HepG2 (cell line): ENCODE results near the gene FBXO7. TPM values are rescaled to one million over a fixed set of nuclear protein-coding genes. Genes with fewer than 3 reads are reported as not detected.

Experiments
- ATAC-seq: fragments of 200-7000 bp; cut with Tn5 transposase; 3 replicates; pipeline ENCODE4 v1.9.1; 2020; ENCODE audit warnings: mild to moderate bottlenecking, moderate library complexity
- BruUV-seq: library from RNA; stranded (reverse); fragments of 400-500 nt; replicated peaks from 2 replicates; lab custom pipeline; 2021; lab: Mats Ljungman, UMichigan
- CTCF ChIA-PET: fragments of 300-600 bp; formaldehyde crosslinking; extraction: SDS; loops from one replicate; lab custom pipeline; 2021; ENCODE audit warnings: low total read pairs, inconsistent platforms, low intra/inter-chr PET ratio; lab: Yijun Ruan, JAX
- POLR2A ChIA-PET: fragments of 350-600 bp; sonication (Branson Sonifier 250); formaldehyde crosslinking; loops from one replicate; lab custom pipeline; 2020; ENCODE audit warnings: antibody characterized with exemption, inconsistent platforms; lab: Yijun Ruan, JAX
- DNase-seq: peaks from one replicate; pipeline ENCODE4 v3.0.0-alpha.2; 2015; ENCODE audit warnings: low spot score
- FAIRE-seq: peaks from 3 replicates; lab custom pipeline; 2011; peaks lifted over from hg19 to GRCh38; lab: Jason Lieb, UNC
- H2AFZ ChIP-seq: one replicate; pipeline ENCODE4 v1.6.1; 2011; ENCODE audit warnings: low read length, inconsistent platforms
- H3K27ac ChIP-seq: fragments of 300-600 bp; 3 replicates; pipeline ENCODE4 v1.8.0; 2011; ENCODE audit warnings: mixed run types, mild to moderate bottlenecking, mixed read lengths, low read length, inconsistent platforms; ENCODE audit not compliant: insufficient read depth; ENCODE audit errors: extremely low read length
- H3K27me3 ChIP-seq, 2 experiments: fragments of 200-600 bp in 1 of 2; 2 replicates in 1 of 2; 3 replicates in 1 of 2; pipeline versions ENCODE4 v1.6.0 to v1.8.0; 2011; ENCODE audit warnings: low read length in 2 of 2, mild to moderate bottlenecking in 2 of 2, moderate library complexity in 2 of 2, inconsistent platforms in 1 of 2; ENCODE audit not compliant: insufficient read depth in 2 of 2, control insufficient read depth in 1 of 2
- H3K36me3 ChIP-seq, 2 experiments: fragments of 200-600 bp in 1 of 2; replicated peaks in 1 of 2; 2 replicates in 1 of 2; 3 replicates in 1 of 2; pipeline versions ENCODE4 v1.5.1 to v1.8.0; 2011; ENCODE audit warnings: low read length in 2 of 2, inconsistent platforms in 1 of 2; ENCODE audit not compliant: insufficient read depth in 2 of 2, control insufficient read depth in 1 of 2
- H3K4me1 ChIP-seq: 2 replicates; pipeline ENCODE4 v1.5.1; 2012; ENCODE audit warnings: low read length, inconsistent platforms; ENCODE audit not compliant: insufficient read depth
- H3K4me2 ChIP-seq: 2 replicates; pipeline ENCODE4 v1.6.0; 2011; ENCODE audit warnings: low read depth, low read length, inconsistent platforms
- H3K4me3 ChIP-seq, 3 experiments: fragments of 200-600 bp in 1 of 3; sonication (generic), shearing (Covaris generic) in 1 of 3; replicated peaks in 1 of 3; 2 replicates each; pipeline ENCODE4 v1.5.1; 2011 to 2016; ENCODE audit warnings: low read length in 3 of 3, inconsistent platforms in 2 of 3, low read depth in 2 of 3, mild to moderate bottlenecking in 2 of 3, control low read depth in 1 of 3, mixed read lengths in 1 of 3; ENCODE audit not compliant: insufficient read depth in 1 of 3
- H3K79me2 ChIP-seq: one replicate; pipeline ENCODE4 v1.6.1; 2011; ENCODE audit warnings: low read length, inconsistent platforms; ENCODE audit not compliant: insufficient read depth
- H3K9ac ChIP-seq: 2 replicates; pipeline ENCODE4 v1.6.0; 2011; ENCODE audit warnings: mild to moderate bottlenecking, low read depth, low read length, inconsistent platforms; ENCODE audit not compliant: insufficient read depth
- H3K9me3 ChIP-seq: 2 replicates; pipeline ENCODE4 v1.5.1; 2012; ENCODE audit warnings: mild to moderate bottlenecking, low read length
- H4K20me1 ChIP-seq: 2 replicates; pipeline ENCODE4 v1.6.0; 2011; ENCODE audit warnings: inconsistent platforms, mild to moderate bottlenecking, low read length, moderate library complexity; ENCODE audit not compliant: insufficient read depth
- PITX1 ChIP-seq: sonication (generic); formaldehyde crosslinking; IDR thresholded peaks from 2 replicates; pipeline ENCODE4 v1.5.1; 2020; ENCODE audit warnings: mild to moderate bottlenecking, missing genetic modification reagents
- SNAPC2 ChIP-seq: sonication (generic); formaldehyde crosslinking; IDR thresholded peaks from 2 replicates; pipeline ENCODE4 v1.8.1; 2022; ENCODE audit warnings: mild to moderate bottlenecking, missing genetic modification reagents
- ZBTB40 ChIP-seq, 2 experiments: fragments of 450-650 bp in 1 of 2; sonication (generic) in 1 of 2; formaldehyde crosslinking in 1 of 2; IDR thresholded peaks; 2 replicates each; pipeline versions ENCODE4 v1.6.1 to v1.8.0; 2016 to 2022; ENCODE audit warnings: antibody characterized with exemption in 1 of 2, mild to moderate bottlenecking in 1 of 2, missing genetic modification reagents in 1 of 2
- ZNF292 ChIP-seq: sonication (generic); formaldehyde crosslinking; IDR thresholded peaks from 2 replicates; pipeline ENCODE4 v1.8.1; 2022; ENCODE audit warnings: mild to moderate bottlenecking, low read depth, missing genetic modification reagents, borderline replicate concordance
- ZNF720 ChIP-seq: sonication (generic); formaldehyde crosslinking; IDR thresholded peaks from 2 replicates; pipeline ENCODE4 v1.4.0; 2020; ENCODE audit warnings: missing genetic modification reagents
- WGBS: methylation state at CpG from one replicate; pipeline ENCODE4 v1.1.6; 2017; ENCODE audit warnings: low lambda C conversion rate; 5-methylcytosine and 5-hydroxymethylcytosine counted together
- in situ Hi-C: cut with HindIII; loops from 2 replicates; pipeline ENCODE4 v1.10.0; 2017; ENCODE audit warnings: low pct_unique_long_range_greater_than_20kb; ENCODE audit not compliant: extremely low pct_ligation_motif_present
- intact Hi-C: fragments of 100-400 bp; cut with micrococcal nuclease; formaldehyde crosslinking; loops from one replicate; pipeline ENCODE4 v1.10.0; 2022; ENCODE audit not compliant: unreplicated experiment
- polyA plus RNA-seq, 8 experiments: library from polyadenylated mRNA; depleted of rRNA in 3 of 8; stranded (reverse) in 7 of 8; unstranded in 1 of 8; fragments of >200 nt; fragmentation: Illumina TruSeq in 4 of 8; extraction: Trizol in 4 of 8; gene quantifications; 2 replicates each; pipeline versions ENCODE4 v1.2.1 to v1.2.3, GENCODE V29; 2011 to 2016; ENCODE audit warnings: low read depth in 4 of 8, missing spikeins in 1 of 8, mixed read lengths in 1 of 8; ENCODE audit not compliant: insufficient read depth in 1 of 8
- total RNA-seq, 5 experiments: library from RNA; depleted of rRNA; stranded (reverse); fragments of >200 nt; fragmentation: Illumina TruSeq; extraction: Trizol; gene quantifications; 2 replicates each; pipeline ENCODE4 v1.2.3, GENCODE V29; 2016; ENCODE audit warnings: low read depth in 1 of 5
- TF ChIP-seq, protein P1 (sequence below): sonication (generic); formaldehyde crosslinking; conservative IDR thresholded peaks from 2 replicates; pipeline ENCODE4 v1.8.1; 2023; ENCODE audit warnings: missing genetic modification reagents
- TF ChIP-seq, protein P2 (sequence below): IDR thresholded peaks from 2 replicates; pipeline ENCODE4 v1.6.1; 2016; ENCODE audit warnings: low read depth, missing genetic modification reagents, missing compliant biosample characterization

Gene FBXO7
- total and polyA plus RNA-seq, 2 of the 13 experiments (the other 11 are each of a cell fraction or from before 2014, with no cell fraction given): 105 to 172 TPM

GRCh38 chr22:32511274-32511673 is 36.7 kb downstream of the FBXO7 start:
- intact Hi-C loops (no loop called here), in situ Hi-C loops (no loop called here)
- WGBS: 91% methylated on average over 3 of the region's 3 CpGs
- Histone ChIP-seq H3K4me2 (no peak overlapping the region), H3K9ac (no peak overlapping the region), H3K27me3 (no peaks in the 10 kb centered on the region), H3K9me3 (no peaks in the 10 kb centered on the region), H3K79me2 (no peaks in the 10 kb centered on the region), H3K4me1 (peaks cover 41% of the 10 kb centered on the region), H4K20me1 (no peaks in the 10 kb centered on the region), H3K4me3 (no peak overlapping the region), H2AFZ (no peak overlapping the region), H3K36me3 (no peaks in the 10 kb centered on the region; a peak in 1 of 5 replicates), H3K27ac (peak overlapping the region; percentile 86)
- FAIRE-seq (no peak), ATAC-seq (no peak), DNase-seq (no peak)
- BruUV-seq: no TSS peak
- ChIA-PET CTCF (no interaction called here), POLR2A (interaction anchor here (1.4 to 1.7 kb wide), 3 partner anchors 21 to 42 kb away, joined by 4 to 11 read pairs (median 5); partner anchors contain the start of gene FBXO7)
- TF ChIP-seq ZNF720 (CRISPR knock-in tag) (no peak), ZBTB40 (IDR thresholded peaks at IDR 0.05) (no peak), ZBTB40 (CRISPR knock-in tag; IDR thresholded peaks at IDR 0.05) (0 out of 2 replicates have a peak, but pooled peaks have one; percentile 8), SNAPC2 (CRISPR knock-in tag) (no peak), ZNF292 (CRISPR knock-in tag) (0 out of 2 replicates have a peak, but pooled peaks have one; percentile 28), PITX1 (CRISPR knock-in tag) (no peak)
- TF ChIP-seq, protein P1, sequence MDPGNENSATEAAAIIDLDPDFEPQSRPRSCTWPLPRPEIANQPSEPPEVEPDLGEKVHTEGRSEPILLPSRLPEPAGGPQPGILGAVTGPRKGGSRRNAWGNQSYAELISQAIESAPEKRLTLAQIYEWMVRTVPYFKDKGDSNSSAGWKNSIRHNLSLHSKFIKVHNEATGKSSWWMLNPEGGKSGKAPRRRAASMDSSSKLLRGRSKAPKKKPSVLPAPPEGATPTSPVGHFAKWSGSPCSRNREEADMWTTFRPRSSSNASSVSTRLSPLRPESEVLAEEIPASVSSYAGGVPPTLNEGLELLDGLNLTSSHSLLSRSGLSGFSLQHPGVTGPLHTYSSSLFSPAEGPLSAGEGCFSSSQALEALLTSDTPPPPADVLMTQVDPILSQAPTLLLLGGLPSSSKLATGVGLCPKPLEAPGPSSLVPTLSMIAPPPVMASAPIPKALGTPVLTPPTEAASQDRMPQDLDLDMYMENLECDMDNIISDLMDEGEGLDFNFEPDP (CRISPR knock-in tag): 0 out of 2 replicates have a peak, but pooled peaks have one; percentile 13
- TF ChIP-seq, protein P2, sequence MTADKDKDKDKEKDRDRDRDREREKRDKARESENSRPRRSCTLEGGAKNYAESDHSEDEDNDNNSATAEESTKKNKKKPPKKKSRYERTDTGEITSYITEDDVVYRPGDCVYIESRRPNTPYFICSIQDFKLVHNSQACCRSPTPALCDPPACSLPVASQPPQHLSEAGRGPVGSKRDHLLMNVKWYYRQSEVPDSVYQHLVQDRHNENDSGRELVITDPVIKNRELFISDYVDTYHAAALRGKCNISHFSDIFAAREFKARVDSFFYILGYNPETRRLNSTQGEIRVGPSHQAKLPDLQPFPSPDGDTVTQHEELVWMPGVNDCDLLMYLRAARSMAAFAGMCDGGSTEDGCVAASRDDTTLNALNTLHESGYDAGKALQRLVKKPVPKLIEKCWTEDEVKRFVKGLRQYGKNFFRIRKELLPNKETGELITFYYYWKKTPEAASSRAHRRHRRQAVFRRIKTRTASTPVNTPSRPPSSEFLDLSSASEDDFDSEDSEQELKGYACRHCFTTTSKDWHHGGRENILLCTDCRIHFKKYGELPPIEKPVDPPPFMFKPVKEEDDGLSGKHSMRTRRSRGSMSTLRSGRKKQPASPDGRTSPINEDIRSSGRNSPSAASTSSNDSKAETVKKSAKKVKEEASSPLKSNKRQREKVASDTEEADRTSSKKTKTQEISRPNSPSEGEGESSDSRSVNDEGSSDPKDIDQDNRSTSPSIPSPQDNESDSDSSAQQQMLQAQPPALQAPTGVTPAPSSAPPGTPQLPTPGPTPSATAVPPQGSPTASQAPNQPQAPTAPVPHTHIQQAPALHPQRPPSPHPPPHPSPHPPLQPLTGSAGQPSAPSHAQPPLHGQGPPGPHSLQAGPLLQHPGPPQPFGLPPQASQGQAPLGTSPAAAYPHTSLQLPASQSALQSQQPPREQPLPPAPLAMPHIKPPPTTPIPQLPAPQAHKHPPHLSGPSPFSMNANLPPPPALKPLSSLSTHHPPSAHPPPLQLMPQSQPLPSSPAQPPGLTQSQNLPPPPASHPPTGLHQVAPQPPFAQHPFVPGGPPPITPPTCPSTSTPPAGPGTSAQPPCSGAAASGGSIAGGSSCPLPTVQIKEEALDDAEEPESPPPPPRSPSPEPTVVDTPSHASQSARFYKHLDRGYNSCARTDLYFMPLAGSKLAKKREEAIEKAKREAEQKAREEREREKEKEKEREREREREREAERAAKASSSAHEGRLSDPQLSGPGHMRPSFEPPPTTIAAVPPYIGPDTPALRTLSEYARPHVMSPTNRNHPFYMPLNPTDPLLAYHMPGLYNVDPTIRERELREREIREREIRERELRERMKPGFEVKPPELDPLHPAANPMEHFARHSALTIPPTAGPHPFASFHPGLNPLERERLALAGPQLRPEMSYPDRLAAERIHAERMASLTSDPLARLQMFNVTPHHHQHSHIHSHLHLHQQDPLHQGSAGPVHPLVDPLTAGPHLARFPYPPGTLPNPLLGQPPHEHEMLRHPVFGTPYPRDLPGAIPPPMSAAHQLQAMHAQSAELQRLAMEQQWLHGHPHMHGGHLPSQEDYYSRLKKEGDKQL (CRISPR knock-in tag): no peak
